Mesendoderm (in vitro differentiated cells): ENCODE results near the gene ANXA4.
"Not testable (repeated sequence)": the region's sequence is repeated elsewhere in the genome, so short reads cannot be mapped to it uniquely, and the experiment has no call there.

Experiments used
- DNase-seq: peaks from one replicate; pipeline ENCODE4 v3.0.0; 2013
- H2AK5ac ChIP-seq: 2 replicates; pipeline ENCODE4 v1.6.1; 2013; ENCODE audit warnings: low read length, inconsistent platforms
- H2BK120ac ChIP-seq: 2 replicates; pipeline ENCODE4 v1.6.1; 2013; ENCODE audit warnings: low read depth, mild to moderate bottlenecking, low read length, moderate library complexity, mixed read lengths
- H2BK15ac ChIP-seq: replicated peaks from 2 replicates; pipeline ENCODE4 v1.6.1; 2013; ENCODE audit warnings: low read depth, mild to moderate bottlenecking, moderate library complexity
- H2BK5ac ChIP-seq: 2 replicates; pipeline ENCODE4 v1.6.1; 2013; ENCODE audit warnings: low read length, inconsistent platforms
- H3K18ac ChIP-seq: 2 replicates; pipeline ENCODE4 v1.6.1; 2013; ENCODE audit warnings: mild to moderate bottlenecking, low read length, mixed read lengths
- H3K23ac ChIP-seq: one replicate; pipeline ENCODE4 v1.6.1; 2013; ENCODE audit warnings: low read length
- H3K27ac ChIP-seq: 2 replicates; pipeline ENCODE4 v1.5.1; 2013; ENCODE audit warnings: low read depth, mild to moderate bottlenecking, inconsistent platforms, low read length, moderate library complexity
- H3K27me3 ChIP-seq: 2 replicates; pipeline ENCODE4 v1.6.1; 2013; ENCODE audit warnings: low read length, control low read depth, mild to moderate bottlenecking, inconsistent platforms; ENCODE audit not compliant: insufficient read depth, poor library complexity
- H3K36me3 ChIP-seq: 2 replicates; pipeline ENCODE4 v1.6.1; 2013; ENCODE audit warnings: low read length, inconsistent platforms; ENCODE audit not compliant: control insufficient read depth, insufficient read depth
- H3K4ac ChIP-seq: one replicate; pipeline ENCODE4 v1.6.1; 2013; ENCODE audit warnings: low read depth, mild to moderate bottlenecking, low read length, moderate library complexity
- H3K4me1 ChIP-seq: 2 replicates; pipeline ENCODE4 v1.6.1; 2013; ENCODE audit warnings: low read depth, low read length, inconsistent platforms; ENCODE audit not compliant: control insufficient read depth
- H3K4me2 ChIP-seq: 2 replicates; pipeline ENCODE4 v1.6.1; 2013; ENCODE audit warnings: low read length
- H3K4me3 ChIP-seq: 2 replicates; pipeline ENCODE4 v1.5.1; 2013; ENCODE audit warnings: mild to moderate bottlenecking, low read length
- H3K56ac ChIP-seq: one replicate; pipeline ENCODE4 v1.6.1; 2013; ENCODE audit warnings: low read length
- H3K79me1 ChIP-seq: 2 replicates; pipeline ENCODE4 v1.6.1; 2013; ENCODE audit warnings: low read length, inconsistent platforms
- H3K79me2 ChIP-seq: 2 replicates; pipeline ENCODE4 v1.6.1; 2013; ENCODE audit warnings: mild to moderate bottlenecking, low read length; ENCODE audit not compliant: control insufficient read depth, insufficient read depth
- H3K9ac ChIP-seq: 2 replicates; pipeline ENCODE4 v1.6.1; 2013; ENCODE audit warnings: low read length, inconsistent platforms
- H4K5ac ChIP-seq: one replicate; pipeline ENCODE4 v1.6.1; 2013; ENCODE audit warnings: low read length
- H4K8ac ChIP-seq: one replicate; pipeline ENCODE4 v1.6.1; 2013; ENCODE audit warnings: low read depth, mild to moderate bottlenecking, control low read depth, low read length, moderate library complexity
- WGBS: extraction: QIAGEN DNeasy Blood & Tissue Kit; methylation state at CpG from one replicate; pipeline ENCODE4 v1.1.7; 2013; ENCODE audit warnings: low lambda C conversion rate, missing lambda C conversion rate; ENCODE audit not compliant: insufficient coverage; ENCODE audit errors: extremely low coverage; 5-methylcytosine and 5-hydroxymethylcytosine counted together

ANXA4 gene

DNA sequence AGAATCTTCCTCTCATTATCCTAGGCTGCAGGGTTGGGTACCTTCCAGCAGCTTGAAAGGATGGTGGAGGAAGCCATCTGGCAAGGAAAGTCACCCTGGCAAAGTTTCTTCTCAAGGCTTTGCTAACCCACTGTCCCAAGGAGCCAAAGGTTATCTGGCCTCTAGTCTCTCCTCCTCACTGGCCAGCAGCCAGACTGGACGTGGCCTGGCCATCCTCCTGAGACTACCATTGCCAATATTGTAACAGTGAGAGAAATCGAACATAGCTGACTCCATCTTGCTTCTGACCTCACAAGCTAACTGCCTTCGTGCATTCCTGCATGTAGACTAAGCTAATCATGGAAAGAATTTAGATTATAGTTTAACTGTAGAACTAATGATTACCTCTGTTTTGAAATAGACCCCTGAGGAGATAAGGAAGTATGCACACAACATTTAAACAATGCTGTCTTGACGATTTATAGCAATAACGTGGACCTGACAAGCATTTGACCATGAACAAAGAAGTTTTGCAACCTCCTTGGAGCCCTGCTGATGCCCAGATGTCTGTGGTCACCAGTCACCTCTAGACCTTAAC lies 7.8 kb upstream of the ANXA4 start:
- Histone ChIP-seq H3K4me3 (no peak overlapping the region), H3K36me3 (no peaks in the 10 kb centered on the region), H3K27me3 (no peaks in the 10 kb centered on the region), H4K8ac (no peak overlapping the region), H4K5ac (no peak overlapping the region), H3K23ac (no peak overlapping the region), H2BK120ac (no peak overlapping the region), H2AK5ac (no peak overlapping the region), H3K4me1 (no peaks in the 10 kb centered on the region), H3K9ac (no peak overlapping the region), H3K4ac (no peak overlapping the region), H3K56ac (no peak overlapping the region), H2BK5ac (no peak overlapping the region), H2BK15ac (no peak overlapping the region), H3K27ac (no peak overlapping the region), H3K79me2 (no peaks in the 10 kb centered on the region), H3K18ac (no peak overlapping the region), H3K79me1 (no peaks in the 10 kb centered on the region), H3K4me2 (no peak overlapping the region)
- no peak for DNase-seq
- no CpG with 5 or more reads among the region's 5 CpGs for WGBS

DNA sequence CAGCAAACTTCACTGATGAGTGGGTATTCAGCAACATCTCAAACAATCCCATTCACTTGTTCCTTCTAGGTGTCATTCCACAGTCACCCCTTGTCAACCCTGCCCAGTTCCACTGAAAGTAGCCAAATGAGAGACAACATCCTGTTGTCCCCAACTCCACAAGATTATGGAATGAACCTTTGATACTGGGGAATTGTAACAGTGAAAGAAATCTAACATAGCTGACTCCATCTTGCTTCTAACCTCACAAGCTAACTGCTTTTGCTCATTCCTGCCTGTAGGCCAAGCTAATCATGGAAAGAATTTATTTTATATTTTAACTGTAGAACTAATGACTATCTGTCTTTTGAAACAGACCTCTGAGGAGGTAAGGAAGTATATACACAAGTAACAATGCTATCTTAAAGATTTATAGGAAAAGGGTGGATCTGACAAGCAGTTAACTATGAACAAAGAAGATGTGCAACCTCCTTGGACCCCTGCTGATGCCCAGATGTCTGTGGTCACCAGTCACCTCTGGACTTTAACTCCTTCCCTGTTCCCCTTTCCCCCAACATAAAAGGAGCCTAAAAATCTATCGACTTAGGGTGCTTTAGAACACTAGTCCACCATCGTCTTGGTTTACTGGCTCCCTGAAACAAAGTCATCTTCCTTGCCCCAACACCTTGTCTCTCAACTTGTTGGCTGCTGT lies 6.9 kb upstream of the ANXA4 start:
- Histone ChIP-seq H3K4ac (no peak overlapping the region), H3K36me3 (no peaks in the 10 kb centered on the region), H4K8ac (no peak overlapping the region), H3K79me1 (no peaks in the 10 kb centered on the region), H2BK5ac (no peak overlapping the region), H3K23ac (no peak overlapping the region), H3K79me2 (no peaks in the 10 kb centered on the region), H3K4me1 (no peaks in the 10 kb centered on the region), H3K9ac (no peak overlapping the region), H3K4me3 (no peak overlapping the region), H2AK5ac (no peak overlapping the region), H3K27ac (no peak overlapping the region), H2BK120ac (no peak overlapping the region), H3K4me2 (no peak overlapping the region), H3K27me3 (no peaks in the 10 kb centered on the region), H3K18ac (no peak overlapping the region), H2BK15ac (no peak overlapping the region), H3K56ac (no peak overlapping the region), H4K5ac (no peak overlapping the region)
- no peak for DNase-seq
- no CpG with 5 or more reads among the region's 2 CpGs for WGBS

DNA sequence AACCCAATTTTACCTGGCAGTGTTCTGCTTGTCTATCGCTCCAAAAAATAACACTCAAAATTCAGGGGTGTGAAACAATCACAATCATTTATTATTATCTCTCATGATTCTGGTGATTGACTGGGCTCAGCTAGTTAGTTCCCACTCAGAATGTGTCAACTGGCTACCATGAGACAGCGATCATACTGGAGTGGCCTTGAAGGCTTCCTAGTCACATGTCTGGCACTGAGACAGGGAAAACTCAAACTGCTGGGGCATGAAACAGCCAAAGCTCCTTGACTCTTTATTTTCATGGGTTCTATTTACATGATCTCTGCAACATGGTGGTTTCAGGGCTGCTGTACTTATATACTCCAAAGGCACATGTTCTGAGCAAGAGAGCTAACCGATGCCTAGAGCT lies 6.2 kb upstream of the ANXA4 start:
- no peak overlapping the region for H3K4ac ChIP-seq
- no peak overlapping the region for H3K27ac ChIP-seq
- H2BK5ac ChIP-seq = no peak overlapping the region
- H2AK5ac ChIP-seq = no peak overlapping the region
- no peak overlapping the region for H3K23ac ChIP-seq
- no peak overlapping the region for H3K4me2 ChIP-seq
- H3K79me2 ChIP-seq = no peaks in the 10 kb centered on the region
- H3K18ac ChIP-seq = no peak overlapping the region
- H4K8ac ChIP-seq = no peak overlapping the region
- H2BK15ac ChIP-seq = no peak overlapping the region
- H2BK120ac ChIP-seq = no peak overlapping the region
- H4K5ac ChIP-seq = no peak overlapping the region
- no peaks in the 10 kb centered on the region for H3K79me1 ChIP-seq
- DNase-seq = no peak
- H3K9ac ChIP-seq = no peak overlapping the region
- no peaks in the 10 kb centered on the region for H3K36me3 ChIP-seq
- no peak overlapping the region for H3K56ac ChIP-seq
- H3K27me3 ChIP-seq = no peaks in the 10 kb centered on the region
- no peak overlapping the region for H3K4me3 ChIP-seq
- WGBS = no CpG with 5 or more reads among the region's 3 CpGs
- no peaks in the 10 kb centered on the region for H3K4me1 ChIP-seq

DNA sequence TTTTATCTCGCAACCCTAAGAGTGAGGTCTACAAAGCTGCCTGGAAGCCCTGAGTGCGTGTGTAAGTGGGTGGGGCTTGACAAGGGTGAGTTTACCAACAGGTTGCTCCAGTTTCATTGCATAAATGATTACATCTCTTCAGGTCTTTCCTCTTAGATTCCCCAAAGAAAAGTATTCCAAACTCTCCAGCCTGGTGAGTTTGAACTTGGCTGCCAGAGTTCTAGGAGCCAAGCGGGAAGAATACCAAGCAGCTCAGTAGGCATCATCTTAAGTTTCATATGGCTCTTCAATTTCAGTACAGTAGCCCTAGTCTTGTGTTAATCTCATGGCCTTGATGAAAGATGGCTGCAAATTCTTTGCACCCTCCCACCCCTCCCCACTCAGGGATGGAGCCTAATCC lies 3.8 kb upstream of the ANXA4 start:
- not testable (repeated sequence) for H3K79me1 ChIP-seq, H3K36me3 ChIP-seq, H3K18ac ChIP-seq, H2BK5ac ChIP-seq, H3K4me3 ChIP-seq, H3K4me1 ChIP-seq, H3K27me3 ChIP-seq, H3K4me2 ChIP-seq, H2BK120ac ChIP-seq, H3K27ac ChIP-seq, DNase-seq, H3K9ac ChIP-seq, H3K56ac ChIP-seq, H4K8ac ChIP-seq, H2BK15ac ChIP-seq, H3K4ac ChIP-seq, H4K5ac ChIP-seq, H3K79me2 ChIP-seq, H3K23ac ChIP-seq, H2AK5ac ChIP-seq
- WGBS = no CpG with 5 or more reads among the region's 3 CpGs

DNA sequence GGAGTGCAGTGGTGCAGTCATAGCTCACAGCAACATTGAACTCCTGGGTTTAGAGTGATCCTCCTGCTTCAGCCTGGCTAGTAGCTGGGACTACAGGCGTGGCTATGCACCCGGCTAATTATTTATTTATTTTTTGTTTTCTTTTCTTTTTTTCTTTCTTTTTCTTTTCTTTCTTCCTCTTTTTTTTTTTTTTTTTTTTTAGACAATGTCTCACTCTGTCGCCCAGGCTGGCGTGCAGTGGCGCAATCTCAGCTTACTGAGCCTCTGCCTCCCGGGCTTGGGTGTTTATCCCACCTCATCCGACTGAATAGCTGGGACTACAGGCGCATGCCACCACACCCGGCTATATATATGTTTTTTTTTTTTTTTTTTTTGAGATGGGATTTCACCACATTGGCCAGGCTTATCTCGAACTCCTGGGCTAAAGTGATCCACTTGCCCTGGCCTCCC lies 1.4 kb upstream of the ANXA4 start:
- Histone ChIP-seq H3K27me3 (peaks cover 2% of the 10 kb centered on the region), H3K18ac (no peak overlapping the region), H3K79me2 (no peaks in the 10 kb centered on the region), H3K27ac (no peak overlapping the region), H4K8ac (peak overlapping the region; percentile 60), H3K79me1 (no peaks in the 10 kb centered on the region), H3K9ac (no peak overlapping the region), H2BK5ac (no peak overlapping the region), H3K4me2 (no peak overlapping the region), H2BK15ac (no peak overlapping the region), H3K4me1 (peaks cover 4% of the 10 kb centered on the region), H3K56ac (no peak overlapping the region), H3K4ac (no peak overlapping the region), H4K5ac (no peak overlapping the region), H2AK5ac (no peak overlapping the region), H3K36me3 (no peaks in the 10 kb centered on the region), H3K4me3 (no peak overlapping the region), H2BK120ac (no peak overlapping the region), H3K23ac (no peak overlapping the region)
- no CpG with 5 or more reads among the region's 10 CpGs for WGBS
- DNase-seq = no peak

DNA sequence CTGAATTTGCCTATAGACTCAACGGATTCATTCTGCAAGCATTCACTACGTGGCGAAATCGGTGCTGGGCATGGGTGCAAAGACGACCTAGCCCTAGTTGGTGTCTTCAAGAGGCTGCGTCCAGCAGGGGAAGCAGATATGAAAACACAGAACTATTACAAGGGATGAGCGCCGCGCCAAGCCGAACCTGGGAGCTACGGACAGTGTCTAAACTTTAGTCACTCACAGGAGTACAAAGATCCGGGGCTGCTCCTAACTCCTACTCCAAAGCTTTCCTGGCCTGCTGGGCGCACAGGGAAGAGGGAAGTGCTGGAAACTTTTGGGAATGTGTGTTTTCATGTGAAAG lies 732 bp upstream of the ANXA4 start:
- peak overlapping the region; percentile 92 for H3K56ac ChIP-seq

More for the DNA sequence above, 732 bp upstream of the ANXA4 start:
- no CpG with 5 or more reads among the region's 13 CpGs for WGBS
- Histone ChIP-seq H4K5ac (peak overlapping the region; percentile 21), H3K27me3 (peaks cover 2% of the 10 kb centered on the region), H3K79me2 (no peaks in the 10 kb centered on the region), H2BK15ac (no peak overlapping the region), H3K36me3 (no peaks in the 10 kb centered on the region), H3K4me1 (peaks cover 4% of the 10 kb centered on the region), H3K23ac (no peak overlapping the region), H3K27ac (peak overlapping the region; percentile 60), H3K18ac (peak overlapping the region; percentile 93), H3K4me2 (peak overlapping the region; percentile 86), H4K8ac (no peak overlapping the region), H2AK5ac (no peak overlapping the region), H3K4me3 (peak overlapping the region; percentile 53), H2BK5ac (peak overlapping the region; percentile 22), H3K9ac (peak overlapping the region; percentile 77), H3K4ac (peak overlapping the region; percentile 87), H2BK120ac (peak overlapping the region; percentile 19), H3K79me1 (no peaks in the 10 kb centered on the region)
- DNase-seq = peak; percentile 65
